ENCODE measurements around the gene TUSC2.

The TUSC2 gene

GRCh38 chr3:50298836-50299637 is 29.0 kb downstream of the TUSC2 start, which contains the start of the genes HYAL3 and NAA80:
TSS of gene HYAL3 (minus strand) at chr3:50299405. CDS start at chr3:50295602, 3,803 bp downstream.
TSS of gene NAA80 (minus strand) at chr3:50299405. CDS start at chr3:50297463, 1,942 bp downstream.
- H3K27me3 Mint-ChIP-seq (ENCODE audit: low read depth, poor library complexity), result peaks cover 5% of the 10 kb centered on the region
- peak within 1 kb of the TSS; percentile 96 for H3K4me3 Mint-ChIP-seq
- peak; percentile 26 for TF ChIP-seq CTCF (IDR thresholded peaks at IDR 0.05)
- H3K36me3 Mint-ChIP-seq (ENCODE audit: low read depth), result no peaks in the 10 kb centered on the region
- no peaks in the 10 kb centered on the region for H3K9me3 Mint-ChIP-seq
- H3K27ac Mint-ChIP-seq, result peak within 1 kb of the TSS; percentile 95
- peaks cover 29% of the 10 kb centered on the region for H3K4me1 Mint-ChIP-seq
- peak; percentile 99 for DNase-seq

- DNase-seq, result no peak
- Mint-ChIP-seq H3K9me3 (no peaks in the 10 kb centered on the region), H3K27me3 (ENCODE audit: low read depth, poor library complexity) (peaks cover 5% of the 10 kb centered on the region), H3K4me3 (peak overlapping the region; percentile 96), H3K27ac (no peak overlapping the region), H3K36me3 (ENCODE audit: low read depth) (no peaks in the 10 kb centered on the region), H3K4me1 (peaks cover 27% of the 10 kb centered on the region)
- TF ChIP-seq CTCF (IDR thresholded peaks at IDR 0.05), result no peak
These were observed 29.9 kb downstream of the TUSC2 start for GRCh38 chr3:50297896-50298725.

GRCh38 chr3:50297384-50297775 is 30.6 kb downstream of the TUSC2 start:
- no peak for TF ChIP-seq CTCF (IDR thresholded peaks at IDR 0.05)
- H3K27ac Mint-ChIP-seq, result no peak overlapping the region
- no peaks in the 10 kb centered on the region for H3K9me3 Mint-ChIP-seq
- peaks cover 28% of the 10 kb centered on the region for H3K4me1 Mint-ChIP-seq
- H3K36me3 Mint-ChIP-seq (ENCODE audit: low read depth), result no peaks in the 10 kb centered on the region
- no peak overlapping the region for H3K4me3 Mint-ChIP-seq
- DNase-seq, result no peak
- H3K27me3 Mint-ChIP-seq (ENCODE audit: low read depth, poor library complexity), result peaks cover 5% of the 10 kb centered on the region

- Mint-ChIP-seq H3K36me3 (ENCODE audit: low read depth) (no peaks in the 10 kb centered on the region), H3K27ac (no peak overlapping the region), H3K9me3 (no peaks in the 10 kb centered on the region), H3K4me1 (peaks cover 26% of the 10 kb centered on the region), H3K27me3 (ENCODE audit: low read depth, poor library complexity) (peaks cover 5% of the 10 kb centered on the region), H3K4me3 (no peak overlapping the region)
- no peak for DNase-seq
- TF ChIP-seq CTCF (IDR thresholded peaks at IDR 0.05), result no peak
These were observed 31.2 kb downstream of the TUSC2 start for GRCh38 chr3:50296721-50297383.

- no peak for TF ChIP-seq CTCF (IDR thresholded peaks at IDR 0.05)
- Mint-ChIP-seq H3K36me3 (ENCODE audit: low read depth) (no peaks in the 10 kb centered on the region), H3K27ac (peak overlapping the region; percentile 17), H3K4me3 (no peak overlapping the region), H3K27me3 (ENCODE audit: low read depth, poor library complexity) (peaks cover 5% of the 10 kb centered on the region), H3K9me3 (no peaks in the 10 kb centered on the region), H3K4me1 (peaks cover 33% of the 10 kb centered on the region)
- no peak for DNase-seq
These were observed 32.2 kb downstream of the TUSC2 start for GRCh38 chr3:50295553-50296431.
